ENCODE measurements around the gene C14orf180. TPM values are rescaled to one million over a fixed set of nuclear protein-coding genes. Genes with fewer than 3 reads are reported as not detected.

C14orf180 gene
- total and polyA plus RNA-seq, 2 of the 8 experiments (the other 6 are each of a cell fraction or from before 2014, with no cell fraction given) = not detected

DNA sequence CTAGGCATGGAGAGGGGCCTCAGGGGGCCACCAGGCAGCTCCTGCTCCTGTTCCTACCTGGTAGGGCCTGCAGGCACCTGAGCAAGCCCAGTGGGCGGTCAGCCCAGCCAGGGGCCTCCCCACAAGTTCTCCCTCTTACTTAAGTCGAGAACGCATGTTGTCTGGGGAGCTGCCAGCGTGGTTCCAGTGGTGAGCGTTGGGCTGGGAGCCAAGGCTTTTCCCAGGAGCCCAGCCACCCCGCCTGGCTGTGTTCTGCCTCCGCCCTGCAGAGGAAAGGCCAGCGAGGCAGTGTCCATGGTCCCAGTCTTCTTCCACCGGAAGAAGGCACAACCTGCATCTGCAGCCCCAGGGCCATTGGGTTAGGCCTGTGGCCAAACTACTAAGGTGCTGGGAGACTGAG, 1.4 kb downstream of the C14orf180 start:
- H2BK15ac ChIP-seq (ENCODE audit: low read length) = no peak overlapping the region
- H3K4ac ChIP-seq (replicated peaks; ENCODE audit: insufficient read length, low read depth, low read length) = no peak overlapping the region
- H3K79me2 ChIP-seq (ENCODE audit: control insufficient read depth in 1 of 2, insufficient read depth in 2 of 2, low read length in 2 of 2) = no peaks in the 10 kb centered on the region
- no peak overlapping the region for H2BK20ac ChIP-seq (ENCODE audit: low read length)
- CTCF ChIA-PET (ENCODE audit: partially characterized antibody) = interaction anchor here (0.8 to 1.7 kb wide), 5 partner anchors 8 to 503 kb away, joined by 3 to 5 read pairs (median 3); no protein-coding TSS in a partner anchor
- peak overlapping the region; percentile 71; the same call in 1 of the 2 replicates for H4K8ac ChIP-seq (ENCODE audit: extremely low read depth, insufficient read depth, low read length)
- no peak overlapping the region for H2BK120ac ChIP-seq (replicated peaks; ENCODE audit: low read depth, low read length)
- H3K23ac ChIP-seq (ENCODE audit: insufficient read length) = no peak overlapping the region
- POLR2A ChIA-PET (ENCODE audit: partially characterized antibody) = interaction anchor here (1.5 kb wide), 1 partner anchor 8 kb away, joined by 3 read pairs; no protein-coding TSS in a partner anchor
- no peak overlapping the region for H3K4me2 ChIP-seq (ENCODE audit: insufficient read depth in 1 of 2, low read depth in 2 of 2, low read length in 2 of 2)
- H4K20me1 ChIP-seq (replicated peaks in 1 of 2; ENCODE audit: control insufficient read depth in 1 of 2, insufficient read depth in 2 of 2, low read length in 2 of 2) = peaks cover 0 to 3% of the 10 kb centered on the region in 2 experiments
- FAIRE-seq = no peak
- no peaks in the 10 kb centered on the region for H3K4me1 ChIP-seq (replicated peaks in 1 of 4; ENCODE audit: control insufficient read depth in 3 of 4, insufficient read depth in 4 of 4, low read length in 3 of 4)
- 92% methylated on average over 9 of the region's 9 CpGs; no CpG with 5 or more reads in 1 of the 2 experiments for WGBS, 2 experiments (ENCODE audit: extremely low coverage in 1 of 2, insufficient coverage in 1 of 2, insufficient read length in 1 of 2, insufficient replicate concordance in 2 of 2, low coverage in 1 of 2, low lambda C conversion rate in 2 of 2, missing lambda C conversion rate in 1 of 2)
- H3K9ac ChIP-seq (replicated peaks in 1 of 4; ENCODE audit: extremely low read depth in 1 of 4, low read depth in 3 of 4, low read length in 3 of 4) = no peak overlapping the region
- H2BK5ac ChIP-seq (ENCODE audit: low read depth, low read length) = no peak overlapping the region
- no peaks in the 10 kb centered on the region for H3K9me3 ChIP-seq (ENCODE audit: insufficient read depth in 2 of 2, low read depth in 1 of 2, low read length in 1 of 2)
- H3K23me2 ChIP-seq (ENCODE audit: low read depth, low read length) = peaks cover 3% of the 10 kb centered on the region; the same call in 1 of the 2 replicates
- peak overlapping the region; percentile 40 for H4K91ac ChIP-seq (replicated peaks; ENCODE audit: insufficient read length, low read length)
- no peak overlapping the region for H3K18ac ChIP-seq (ENCODE audit: extremely low read depth, low read length)
- H2AK5ac ChIP-seq (ENCODE audit: low read depth, low read length) = no peak overlapping the region
- no peaks in the 10 kb centered on the region for H3K36me3 ChIP-seq (ENCODE audit: control insufficient read depth in 2 of 4, insufficient read depth in 4 of 4, low read length in 3 of 4)
- no peaks in the 10 kb centered on the region for H3K27me3 ChIP-seq (replicated peaks in 1 of 4; ENCODE audit: control insufficient read depth in 3 of 4, extremely low read depth in 1 of 4, insufficient read depth in 3 of 4, low read length in 3 of 4)
- H2AFZ ChIP-seq (ENCODE audit: low read length) = no peak overlapping the region
- H4K5ac ChIP-seq (ENCODE audit: insufficient read length, low read depth, low read length) = no peak overlapping the region
- H3K56ac ChIP-seq (replicated peaks; ENCODE audit: insufficient read length, low read depth, low read length) = no peak overlapping the region
- no peaks in the 10 kb centered on the region for H3K79me1 ChIP-seq (ENCODE audit: low read depth, low read length)
- H2BK12ac ChIP-seq (ENCODE audit: low read depth, low read length) = no peak overlapping the region
- H3K27ac ChIP-seq (ENCODE audit: low read depth, low read length) = no peak overlapping the region; the same call in 1 of the 2 replicates
- H3K14ac ChIP-seq (ENCODE audit: insufficient read length) = no peak overlapping the region
- DNase-seq (ENCODE audit: low read depth in 1 of 2, low spot score in 2 of 2) = no peak
- H3K4me3 ChIP-seq (ENCODE audit: extremely low read depth in 1 of 4, insufficient read depth in 2 of 4, low read depth in 3 of 4, low read length in 4 of 4) = no peak overlapping the region
- no peak for TF ChIP-seq BCL11A (IDR thresholded peaks at IDR 0.05; ENCODE audit: low read depth in 2 of 2, low read length in 2 of 2)
- no peak for TF ChIP-seq RNF2 (IDR thresholded peaks at IDR 0.05; ENCODE audit: borderline replicate concordance, low read depth, low read length, missing control alignments, poor library complexity, severe bottlenecking)
- TF ChIP-seq HDAC2 (IDR thresholded peaks at IDR 0.05; ENCODE audit: borderline replicate concordance in 1 of 2, low read depth in 2 of 2, low read length in 2 of 2) = no peak
- TF ChIP-seq MAFK (IDR thresholded peaks at IDR 0.05; ENCODE audit: low read depth, low read length) = no peak
- no peak for TF ChIP-seq HDAC6 (IDR thresholded peaks at IDR 0.05; ENCODE audit: low read depth, low read length)
- no peak for TF ChIP-seq BRCA1 (IDR thresholded peaks at IDR 0.05; ENCODE audit: low read depth, low read length)
- no peak for TF ChIP-seq YY1 (IDR thresholded peaks at IDR 0.05; ENCODE audit: low read depth, low read length)
- TF ChIP-seq GABPA (IDR thresholded peaks at IDR 0.05; ENCODE audit: borderline replicate concordance, insufficient read depth, low read length) = no peak
- no peak for TF ChIP-seq RXRA (IDR thresholded peaks at IDR 0.05; ENCODE audit: insufficient read depth, low read depth, low read length)
- no peak for TF ChIP-seq SIRT6 (IDR thresholded peaks at IDR 0.05; ENCODE audit: low read length)
- TF ChIP-seq CBX8 (IDR thresholded peaks at IDR 0.05; ENCODE audit: borderline replicate concordance, low read depth, low read length) = no peak
- no peak for TF ChIP-seq CEBPB (IDR thresholded peaks at IDR 0.05; ENCODE audit: low read depth, low read length)
- TF ChIP-seq EP300 (IDR thresholded peaks at IDR 0.05; ENCODE audit: borderline replicate concordance in 1 of 2, low read depth in 2 of 2, low read length in 2 of 2) = no peak
